Duodenal mucosa (tissue), 2 donors: ENCODE data around the gene SYT1.
"Not testable (repeated sequence)": the region's sequence is repeated elsewhere in the genome, so short reads cannot be mapped to it uniquely, and the experiment has no call there.

Experiments used
- H3K27ac ChIP-seq: one replicate; pipeline ENCODE4 v1.7.0; 2013; ENCODE audit warnings: low read depth, low read length
- H3K27me3 ChIP-seq, 2 donors: one replicate each; pipeline ENCODE4 v1.7.0; 2013; ENCODE audit warnings: low read length in 2 of 2, control low read depth in 1 of 2; ENCODE audit not compliant: insufficient read depth in 2 of 2, control insufficient read depth in 1 of 2
- H3K36me3 ChIP-seq, 2 donors: one replicate each; pipeline ENCODE4 v1.7.0; 2013; ENCODE audit warnings: low read length in 2 of 2, control low read depth in 1 of 2; ENCODE audit not compliant: insufficient read depth in 2 of 2, control insufficient read depth in 1 of 2
- H3K4me1 ChIP-seq, 2 donors: one replicate each; pipeline ENCODE4 v1.7.0; 2013; ENCODE audit warnings: low read length in 2 of 2, control low read depth in 1 of 2; ENCODE audit not compliant: insufficient read depth in 2 of 2, control insufficient read depth in 1 of 2
- H3K4me3 ChIP-seq, 2 donors: one replicate each; pipeline ENCODE4 v1.7.0; 2013; ENCODE audit warnings: low read length in 2 of 2, low read depth in 1 of 2
- H3K9ac ChIP-seq, 2 donors: one replicate each; pipeline ENCODE4 v1.7.0; 2013; ENCODE audit warnings: low read length in 2 of 2, low read depth in 1 of 2
- H3K9me3 ChIP-seq, 2 donors: one replicate each; pipeline ENCODE4 v1.7.0; 2013; ENCODE audit warnings: low read length in 2 of 2, control low read depth in 1 of 2; ENCODE audit not compliant: control insufficient read depth in 1 of 2

SYT1 gene

GRCh38 chr12:78864403-78864869 is at the start of gene SYT1:
Gene SYT1 (plus strand): TSS chr12:78864774.
- Histone ChIP-seq H3K4me1 (no peaks in the 10 kb centered on the region), H3K27me3 (peaks cover 5 to 19% of the 10 kb centered on the region in 2 donors), H3K9ac (no peak within 1 kb of the TSS), H3K9me3 (no peaks in the 10 kb centered on the region), H3K36me3 (no peaks in the 10 kb centered on the region), H3K4me3 (peak within 1 kb of the TSS; percentile 46 to 62), H3K27ac (no peak within 1 kb of the TSS)

GRCh38 chr12:78818487-78818886 is 46.1 kb upstream of the SYT1 start:
- Histone ChIP-seq H3K4me3 (no peak overlapping the region), H3K27me3 (no peaks in the 10 kb centered on the region), H3K36me3 (no peaks in the 10 kb centered on the region), H3K9me3 (no peaks in the 10 kb centered on the region), H3K9ac (no peak overlapping the region), H3K4me1 (no peaks in the 10 kb centered on the region), H3K27ac (no peak overlapping the region)

DNA sequence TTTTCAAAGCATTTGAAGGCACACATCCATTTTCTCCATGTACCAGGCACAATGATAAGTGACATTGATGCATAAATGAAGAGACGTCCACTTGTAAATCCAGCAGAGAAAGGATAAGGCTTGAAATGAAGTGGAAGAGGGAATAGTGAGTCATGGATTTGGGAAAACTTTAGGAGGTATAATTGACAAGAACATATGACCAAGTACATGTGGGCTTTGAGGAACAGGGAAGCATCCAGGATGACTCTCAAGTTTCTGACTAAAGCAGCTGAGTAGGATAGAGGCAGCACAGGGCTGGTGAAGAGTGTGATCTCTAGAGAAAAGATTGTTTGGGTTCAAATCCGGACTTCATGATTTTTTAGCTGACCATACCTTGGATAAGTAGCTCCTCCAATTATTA is 43.6 kb upstream of the SYT1 start:
- H3K9ac ChIP-seq: no peak overlapping the region
- no peaks in the 10 kb centered on the region for H3K4me1 ChIP-seq
- H3K27me3 ChIP-seq: no peaks in the 10 kb centered on the region
- H3K36me3 ChIP-seq: no peaks in the 10 kb centered on the region
- no peaks in the 10 kb centered on the region for H3K9me3 ChIP-seq
- no peak overlapping the region for H3K4me3 ChIP-seq
- no peak overlapping the region for H3K27ac ChIP-seq

DNA sequence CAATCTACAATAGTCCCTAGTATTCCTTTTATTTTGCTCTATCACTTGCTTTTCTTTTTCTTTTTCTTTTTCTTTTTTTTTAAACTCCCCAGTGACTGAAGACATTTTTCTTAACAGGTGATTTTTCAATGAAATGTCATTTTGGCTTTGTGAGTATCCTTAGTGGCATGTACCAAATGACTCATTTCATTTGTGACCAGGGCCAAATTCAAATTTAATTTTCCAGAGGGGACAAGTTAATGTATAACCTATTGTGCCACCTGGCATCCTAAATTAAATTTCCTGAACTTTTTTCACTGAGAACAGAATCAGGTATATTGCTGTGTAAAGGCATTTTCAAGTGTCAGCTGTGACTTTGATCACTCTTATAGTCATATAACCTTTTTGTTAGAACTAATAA is 39.7 kb upstream of the SYT1 start:
- H3K9ac ChIP-seq: no peak overlapping the region
- no peaks in the 10 kb centered on the region for H3K36me3 ChIP-seq
- H3K27ac ChIP-seq: no peak overlapping the region
- no peaks in the 10 kb centered on the region for H3K9me3 ChIP-seq
- no peak overlapping the region for H3K4me3 ChIP-seq
- no peaks in the 10 kb centered on the region for H3K27me3 ChIP-seq
- no peaks in the 10 kb centered on the region for H3K4me1 ChIP-seq

GRCh38 chr12:78829690-78830089 is 34.9 kb upstream of the SYT1 start:
- no peaks in the 10 kb centered on the region for H3K27me3 ChIP-seq
- H3K4me3 ChIP-seq: no peak overlapping the region
- no peaks in the 10 kb centered on the region for H3K4me1 ChIP-seq
- H3K36me3 ChIP-seq: no peaks in the 10 kb centered on the region
- H3K9ac ChIP-seq: no peak overlapping the region
- no peaks in the 10 kb centered on the region for H3K9me3 ChIP-seq
- H3K27ac ChIP-seq: no peak overlapping the region

- no peaks in the 10 kb centered on the region for H3K36me3 ChIP-seq
- no peaks in the 10 kb centered on the region for H3K4me1 ChIP-seq
- H3K27ac ChIP-seq: no peak overlapping the region
- H3K9ac ChIP-seq: no peak overlapping the region
- H3K27me3 ChIP-seq: no peaks in the 10 kb centered on the region
- H3K4me3 ChIP-seq: no peak overlapping the region
- no peaks in the 10 kb centered on the region for H3K9me3 ChIP-seq
Measured at GRCh38 chr12:78835493-78835892, 29.1 kb upstream of the SYT1 start.

- H3K4me1 ChIP-seq, H3K27me3 ChIP-seq, H3K9ac ChIP-seq, H3K9me3 ChIP-seq, H3K4me3 ChIP-seq, H3K27ac ChIP-seq, H3K36me3 ChIP-seq: not testable (repeated sequence)
Measured at GRCh38 chr12:78840518-78841019, 24.0 kb upstream of the SYT1 start.

DNA sequence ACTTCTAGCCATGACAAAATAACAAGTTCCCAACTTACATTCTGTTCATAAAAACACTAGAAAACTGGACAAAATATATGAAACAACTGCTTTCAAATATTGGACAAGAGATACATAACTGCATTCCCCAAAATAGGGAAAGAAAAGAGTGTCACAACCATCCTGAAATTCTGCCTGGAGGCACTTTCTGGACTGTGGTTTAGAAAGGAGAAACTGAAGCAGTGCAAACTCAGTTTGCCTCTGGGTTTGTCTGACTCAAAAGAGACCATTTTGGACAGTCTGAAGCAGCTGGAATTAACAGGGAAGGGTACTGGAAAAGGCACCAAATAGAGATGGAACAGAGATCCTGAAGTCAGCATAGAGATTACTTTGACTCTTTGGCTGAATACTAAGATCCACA is 11.3 kb upstream of the SYT1 start:
- no peaks in the 10 kb centered on the region for H3K27me3 ChIP-seq
- H3K4me3 ChIP-seq: no peak overlapping the region
- no peaks in the 10 kb centered on the region for H3K4me1 ChIP-seq
- no peak overlapping the region for H3K9ac ChIP-seq
- H3K36me3 ChIP-seq: no peaks in the 10 kb centered on the region
- H3K9me3 ChIP-seq: no peaks in the 10 kb centered on the region
- no peak overlapping the region for H3K27ac ChIP-seq

DNA sequence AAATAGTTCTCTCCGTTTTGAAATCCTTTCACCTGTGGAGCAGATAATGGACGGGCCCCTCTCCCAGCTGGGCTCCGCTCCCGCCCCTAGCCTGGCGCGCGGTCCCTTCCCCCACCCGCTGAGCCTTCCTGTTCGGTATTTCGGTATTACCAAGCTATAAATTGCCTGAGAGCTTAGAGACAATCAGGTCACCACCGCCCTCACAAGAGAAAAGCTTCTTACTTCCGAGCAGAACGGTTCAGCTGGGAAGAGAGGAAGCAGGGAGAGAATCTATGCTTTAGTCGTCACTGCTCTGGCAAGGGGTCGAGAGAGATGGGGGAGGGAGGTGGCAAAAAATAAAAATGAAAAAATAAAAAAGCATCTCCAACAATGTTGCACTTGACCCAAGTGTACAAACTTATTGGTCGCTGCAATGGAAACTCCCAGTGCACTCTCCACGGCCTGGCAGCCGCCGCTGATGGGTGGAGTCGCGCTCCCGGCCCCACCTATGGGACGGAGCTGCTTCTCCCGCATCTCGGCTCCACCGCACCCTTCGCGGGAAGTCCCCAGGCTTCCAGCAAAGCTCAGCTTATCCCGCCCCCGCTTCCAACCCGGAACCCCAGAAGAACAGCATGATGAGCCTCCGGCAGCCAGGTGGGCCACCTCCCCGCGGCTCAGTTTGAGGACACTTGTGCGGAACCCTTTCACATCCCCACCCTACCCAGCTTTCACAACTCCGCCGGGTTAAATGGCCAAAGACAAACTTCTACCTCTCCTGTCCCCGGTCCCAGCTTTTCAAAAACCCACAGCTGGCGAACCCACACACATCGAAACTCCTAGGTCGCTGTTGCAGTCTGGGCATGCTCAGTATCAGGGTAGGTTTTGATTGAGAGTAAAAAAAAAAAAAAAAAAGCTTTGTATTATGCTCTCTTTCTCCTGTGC is 832 bp upstream of the SYT1 start:
- Histone ChIP-seq H3K9ac (no peak overlapping the region), H3K27ac (no peak overlapping the region)

GRCh38 chr12:78864870-78865463 is 393 bp downstream of the SYT1 start:
- Histone ChIP-seq H3K9me3 (no peaks in the 10 kb centered on the region), H3K36me3 (no peaks in the 10 kb centered on the region), H3K4me3 (peak overlapping the region; percentile 46 to 62), H3K27ac (no peak overlapping the region), H3K4me1 (no peaks in the 10 kb centered on the region), H3K9ac (no peak overlapping the region), H3K27me3 (peaks cover 5 to 19% of the 10 kb centered on the region in 2 donors)

More for the DNA sequence above, 832 bp upstream of the SYT1 start:
- Histone ChIP-seq H3K4me3 (peak overlapping the region; percentile 46 to 62), H3K9me3 (no peaks in the 10 kb centered on the region), H3K27me3 (peaks cover 5 to 19% of the 10 kb centered on the region in 2 donors), H3K36me3 (no peaks in the 10 kb centered on the region), H3K4me1 (no peaks in the 10 kb centered on the region)
